ENCODE results near the gene EVI2B.
"Not testable (repeated sequence)": the region's sequence is repeated elsewhere in the genome, so short reads cannot be mapped to it uniquely, and the experiment has no call there.

The EVI2B gene, protein sequence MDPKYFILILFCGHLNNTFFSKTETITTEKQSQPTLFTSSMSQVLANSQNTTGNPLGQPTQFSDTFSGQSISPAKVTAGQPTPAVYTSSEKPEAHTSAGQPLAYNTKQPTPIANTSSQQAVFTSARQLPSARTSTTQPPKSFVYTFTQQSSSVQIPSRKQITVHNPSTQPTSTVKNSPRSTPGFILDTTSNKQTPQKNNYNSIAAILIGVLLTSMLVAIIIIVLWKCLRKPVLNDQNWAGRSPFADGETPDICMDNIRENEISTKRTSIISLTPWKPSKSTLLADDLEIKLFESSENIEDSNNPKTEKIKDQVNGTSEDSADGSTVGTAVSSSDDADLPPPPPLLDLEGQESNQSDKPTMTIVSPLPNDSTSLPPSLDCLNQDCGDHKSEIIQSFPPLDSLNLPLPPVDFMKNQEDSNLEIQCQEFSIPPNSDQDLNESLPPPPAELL

DNA sequence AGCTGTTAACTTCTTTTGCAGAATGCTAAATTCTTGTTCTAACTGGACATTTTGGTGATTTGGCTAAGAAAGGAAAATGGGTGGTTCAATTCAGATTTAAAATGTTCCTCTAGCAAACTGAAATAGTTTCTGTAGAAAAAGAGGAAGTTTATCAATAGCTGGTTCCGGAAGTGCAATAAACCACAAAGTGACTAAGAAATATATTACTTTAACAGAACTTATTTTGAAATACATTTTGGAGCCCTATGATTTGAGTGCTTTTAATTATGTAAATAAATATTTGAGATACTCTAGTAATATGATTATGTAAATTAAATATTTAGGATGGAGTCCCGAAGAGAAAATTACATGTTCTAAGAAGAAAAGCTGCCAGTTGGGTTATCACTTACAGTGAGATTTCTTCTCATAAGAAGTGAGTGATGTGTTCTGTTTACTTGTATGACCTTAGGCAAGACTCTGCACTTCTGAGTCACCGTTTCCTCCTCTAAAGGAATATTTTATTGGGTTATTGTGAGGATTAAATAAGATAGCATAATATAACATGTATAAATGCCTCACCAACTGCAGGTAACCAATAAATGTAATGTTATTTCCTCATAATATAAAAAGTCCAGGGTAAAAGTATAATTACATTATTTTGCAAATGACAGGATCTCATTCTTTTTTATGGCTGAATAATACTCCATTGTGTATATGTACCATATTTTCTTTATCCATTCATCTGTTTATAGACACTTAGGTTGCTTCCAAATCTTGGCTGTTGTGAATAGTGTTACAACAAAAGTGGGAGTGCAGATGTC lies at the start of gene EVI2B:
Gene EVI2B (minus strand): TSS at position 73 of the 800 bp plus-strand sequence. CDS start 8,445 bp downstream, outside the sequence.
- DNase-seq (ENCODE audit: low read depth, low spot score) = no peak

DNA sequence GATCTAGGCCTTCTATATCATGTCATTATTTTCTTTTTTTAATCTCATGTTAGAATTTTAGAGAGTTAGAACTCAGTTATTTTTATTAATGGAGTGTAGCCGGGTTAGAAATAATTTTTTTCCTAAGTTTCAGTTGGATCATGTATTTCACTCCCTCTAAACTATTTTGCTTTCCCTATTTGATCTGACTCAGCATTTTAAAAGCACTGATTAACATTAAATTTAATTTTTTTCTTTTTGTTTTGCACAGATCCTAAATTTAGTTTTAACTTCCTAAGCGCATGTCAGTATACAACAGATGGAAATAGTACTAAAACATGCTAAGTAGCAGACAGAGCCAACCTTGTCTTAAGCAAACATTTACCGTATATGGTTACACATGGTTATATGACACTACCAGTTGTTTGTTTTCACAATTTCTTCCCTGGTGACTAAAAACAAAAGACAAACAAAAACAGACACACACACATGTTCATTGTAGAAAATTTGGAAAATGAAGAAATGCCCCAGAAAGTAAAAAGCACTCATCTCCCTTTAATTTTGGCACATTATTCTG lies 44.1 kb upstream of the EVI2B start:
- DNase-seq (ENCODE audit: low read depth, low spot score) = no peak

DNA sequence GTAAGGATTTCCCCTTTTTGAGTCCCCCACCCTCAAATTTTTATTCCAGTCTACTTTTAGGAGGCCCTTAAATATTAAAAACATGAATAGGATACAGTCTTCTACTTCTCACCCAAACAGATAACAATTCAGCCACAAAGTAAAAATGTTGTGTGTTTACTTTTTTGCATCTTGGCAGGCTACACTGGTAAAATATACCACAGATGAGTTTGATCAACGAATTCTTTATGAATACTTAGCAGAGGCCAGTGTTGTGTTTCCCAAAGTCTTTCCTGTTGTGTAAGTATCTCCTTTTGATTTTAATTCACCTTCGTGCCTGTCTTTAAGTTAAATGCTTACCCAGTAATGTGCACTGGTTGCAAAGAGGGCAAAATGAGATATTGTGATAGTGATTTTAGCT lies 43.2 kb upstream of the EVI2B start:
- DNase-seq (ENCODE audit: low read depth, low spot score) = no peak

DNA sequence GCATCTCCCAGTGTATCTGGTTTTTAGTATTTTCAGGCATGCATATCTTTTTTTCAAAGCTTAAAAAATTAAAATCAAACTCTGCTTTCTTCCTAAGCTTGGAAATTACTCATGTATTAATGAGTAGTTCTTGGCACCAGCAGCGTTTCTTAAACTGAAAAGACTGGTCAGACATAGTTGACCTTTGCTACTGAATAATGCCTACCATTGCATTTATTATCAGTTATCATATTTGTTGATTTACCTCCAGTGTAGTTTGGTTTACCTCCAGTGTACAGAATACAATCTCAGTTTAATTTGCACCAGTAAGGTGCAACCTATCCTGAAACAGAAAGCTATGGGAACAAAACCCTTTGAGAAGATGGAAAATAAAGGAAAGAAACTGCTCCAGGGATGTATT lies 42.1 kb upstream of the EVI2B start:
- DNase-seq (ENCODE audit: low read depth, low spot score) = no peak

DNA sequence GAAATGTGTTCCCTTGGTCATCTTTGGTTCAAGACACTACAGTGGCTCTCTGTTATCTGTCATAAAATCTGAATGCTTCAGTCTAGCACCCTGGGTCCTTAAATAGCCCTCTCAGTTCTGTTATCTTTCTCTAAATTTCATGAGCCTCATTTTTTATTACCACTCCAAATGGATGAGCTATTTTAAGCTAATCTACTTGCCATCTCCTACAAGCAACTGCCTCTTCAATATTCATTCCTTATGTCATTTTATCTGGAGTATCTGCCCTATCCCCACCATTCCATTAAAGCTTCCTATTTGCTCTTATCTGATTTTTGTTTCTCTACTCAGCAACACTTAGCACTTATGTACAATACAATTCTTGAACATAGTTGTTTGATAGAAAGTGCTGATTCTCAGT lies 35.6 kb upstream of the EVI2B start:
- no peak for DNase-seq (ENCODE audit: low read depth, low spot score)

DNA sequence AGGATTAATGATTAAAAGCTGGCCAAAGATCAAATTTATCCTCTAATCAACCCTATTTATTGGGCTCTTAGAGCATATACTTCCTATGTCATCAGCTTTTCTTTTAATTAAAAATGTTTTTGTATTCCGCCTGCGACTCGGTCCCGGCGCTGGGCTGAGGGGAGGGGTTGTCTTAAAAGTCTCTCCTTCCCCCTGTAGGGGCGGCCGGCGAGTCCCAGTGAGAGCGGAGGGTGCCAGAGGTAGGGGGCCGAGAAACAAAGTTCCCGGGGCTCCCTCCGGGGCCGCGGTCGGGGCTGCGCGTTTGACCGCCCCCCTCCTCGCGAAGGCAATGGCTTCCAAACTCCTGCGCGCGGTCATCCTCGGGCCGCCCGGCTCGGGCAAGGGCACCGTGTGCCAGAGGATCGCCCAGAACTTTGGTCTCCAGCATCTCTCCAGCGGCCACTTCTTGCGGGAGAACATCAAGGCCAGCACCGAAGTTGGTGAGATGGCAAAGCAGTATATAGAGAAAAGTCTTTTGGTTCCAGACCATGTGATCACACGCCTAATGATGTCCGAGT lies 31.4 kb upstream of the EVI2B start:
- DNase-seq (ENCODE audit: low read depth, low spot score) = not testable (repeated sequence)

DNA sequence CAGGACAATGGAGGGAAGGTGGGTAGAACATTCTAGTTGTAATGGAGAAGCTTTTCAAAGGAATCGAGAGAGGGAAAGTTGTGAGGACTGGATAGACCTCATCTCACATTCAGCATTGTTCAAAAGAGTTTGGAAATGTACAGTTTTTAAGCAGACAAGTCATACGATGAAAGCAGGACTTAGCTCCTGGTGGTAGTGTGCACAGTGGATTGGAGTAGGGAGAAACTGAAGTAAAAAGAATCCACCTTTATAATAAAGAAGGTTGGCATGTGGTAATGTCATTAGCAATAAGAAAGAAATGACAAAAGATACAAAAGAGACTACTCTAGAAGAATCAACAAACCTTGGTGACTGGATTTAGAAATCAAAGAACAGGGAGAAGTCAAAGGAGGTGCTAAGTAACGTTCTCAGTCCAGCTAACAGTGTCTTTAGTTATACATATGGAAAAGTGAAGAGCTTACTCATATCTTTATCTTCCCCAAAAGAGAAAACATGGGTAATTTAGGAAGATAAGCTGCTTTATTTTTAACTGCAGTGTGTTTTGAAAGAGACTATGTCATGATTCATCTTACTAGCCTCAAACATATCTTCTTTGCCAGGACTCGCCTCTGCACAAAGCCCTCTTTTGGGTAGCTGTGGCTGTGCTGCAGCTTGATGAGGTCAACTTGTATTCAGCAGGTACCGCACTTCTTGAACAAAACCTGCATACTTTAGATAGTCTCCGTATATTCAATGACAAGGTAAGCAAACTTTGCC lies 26.2 kb upstream of the EVI2B start:
- DNase-seq (ENCODE audit: low read depth, low spot score) = peak; percentile 72

DNA sequence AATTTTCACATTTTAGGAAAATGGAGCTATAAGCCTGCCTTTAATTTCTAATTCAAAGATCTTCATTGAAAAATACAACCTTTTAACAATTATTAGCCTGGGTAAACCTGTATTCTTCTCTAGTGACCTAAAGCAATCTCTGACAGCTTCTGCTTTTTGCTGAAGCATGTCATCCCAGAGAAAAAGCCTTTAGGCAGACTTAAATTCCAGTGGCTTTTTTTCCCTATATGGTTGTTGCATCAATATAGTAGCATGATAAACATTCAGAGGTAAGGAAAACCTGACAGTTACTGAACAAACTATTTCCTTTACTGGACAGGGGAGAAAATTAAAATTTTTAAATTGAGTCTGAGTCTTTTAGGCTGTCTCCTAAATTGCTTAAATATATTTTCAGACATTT lies 15.4 kb upstream of the EVI2B start:
- DNase-seq (ENCODE audit: low read depth, low spot score) = no peak

DNA sequence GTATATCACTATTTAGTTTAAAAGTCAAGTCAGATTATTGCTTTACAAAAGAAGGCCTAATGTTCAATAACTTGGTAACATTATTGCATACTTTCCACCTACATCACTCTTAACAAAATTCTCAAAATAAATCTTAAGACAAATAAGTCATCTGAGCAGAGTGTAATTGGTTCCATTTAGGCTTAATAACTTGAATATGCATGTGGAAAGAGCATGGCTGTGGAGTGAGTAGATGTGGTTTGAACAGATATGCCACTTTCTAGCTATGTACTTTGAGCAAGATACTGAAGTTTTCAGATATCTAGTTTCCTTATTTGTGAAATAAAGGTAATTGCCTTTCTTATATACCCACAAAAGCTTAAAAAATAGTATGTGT lies 14.3 kb upstream of the EVI2B start:
- peak; percentile 62 for DNase-seq (ENCODE audit: low read depth, low spot score)

DNA sequence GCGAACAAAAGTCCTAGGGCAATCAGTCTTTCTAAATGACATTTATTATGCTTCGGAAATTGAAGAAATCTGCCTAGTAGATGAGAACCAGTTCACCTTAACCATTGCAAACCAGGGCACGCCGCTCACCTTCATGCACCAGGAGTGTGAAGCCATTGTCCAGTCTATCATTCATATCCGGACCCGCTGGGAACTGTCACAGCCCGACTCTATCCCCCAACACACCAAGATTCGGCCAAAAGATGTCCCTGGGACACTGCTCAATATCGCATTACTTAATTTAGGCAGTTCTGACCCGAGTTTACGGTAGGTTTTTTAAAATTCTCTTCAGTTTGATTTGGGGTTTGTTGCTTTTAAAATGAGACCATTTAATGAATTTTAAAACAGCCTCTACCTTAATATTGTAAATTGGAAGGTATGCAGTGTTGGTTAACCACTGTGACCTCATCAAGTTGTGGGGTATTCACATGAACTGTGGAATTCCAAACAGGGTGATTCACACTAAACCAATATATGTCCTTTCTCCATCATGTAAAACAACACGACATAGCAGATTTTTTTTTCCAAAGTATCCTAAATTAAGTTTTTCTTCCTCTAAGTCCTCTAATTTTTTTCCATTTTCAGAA lies 13.8 kb upstream of the EVI2B start:
- peak; percentile 94 for DNase-seq (ENCODE audit: low read depth, low spot score)

DNA sequence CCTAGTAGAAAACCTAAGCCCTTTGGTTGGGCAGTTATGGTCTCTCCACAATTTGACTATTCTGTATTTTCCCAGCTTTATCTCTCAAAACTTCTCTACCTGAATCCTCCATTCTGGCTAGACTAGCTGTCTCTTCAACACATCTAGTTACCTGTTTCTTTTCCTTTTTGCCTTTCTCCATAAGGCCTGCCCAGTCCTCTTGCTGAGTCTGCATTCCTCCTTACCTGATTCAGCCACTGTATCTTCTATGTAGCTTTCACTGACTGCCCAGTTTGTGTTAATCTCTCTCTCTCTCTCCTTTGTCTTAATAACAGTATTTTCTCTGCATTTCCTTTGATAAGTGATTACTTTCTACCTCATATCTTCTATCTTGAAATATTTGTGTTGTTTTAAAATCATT lies 9.7 kb upstream of the EVI2B start:
- no peak for DNase-seq (ENCODE audit: low read depth, low spot score)

DNA sequence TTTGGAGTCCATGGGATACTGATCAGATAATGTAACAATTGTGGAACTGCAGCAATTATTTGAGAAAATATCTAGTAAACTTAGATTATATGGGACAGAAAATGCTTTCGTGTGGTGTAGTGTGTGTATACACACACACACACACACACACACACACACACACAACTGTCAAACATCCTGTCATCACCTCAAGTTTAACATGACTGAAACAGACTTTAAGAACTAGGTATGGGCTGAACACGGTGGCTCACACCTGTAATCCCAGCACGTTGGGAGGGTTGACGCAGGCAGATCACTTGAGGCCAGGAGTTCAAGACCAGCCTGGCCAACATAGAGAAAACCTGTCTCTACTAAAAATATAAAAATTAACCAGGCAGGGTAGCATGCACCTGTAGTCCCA lies 8.1 kb upstream of the EVI2B start:
- DNase-seq (ENCODE audit: low read depth, low spot score) = no peak

DNA sequence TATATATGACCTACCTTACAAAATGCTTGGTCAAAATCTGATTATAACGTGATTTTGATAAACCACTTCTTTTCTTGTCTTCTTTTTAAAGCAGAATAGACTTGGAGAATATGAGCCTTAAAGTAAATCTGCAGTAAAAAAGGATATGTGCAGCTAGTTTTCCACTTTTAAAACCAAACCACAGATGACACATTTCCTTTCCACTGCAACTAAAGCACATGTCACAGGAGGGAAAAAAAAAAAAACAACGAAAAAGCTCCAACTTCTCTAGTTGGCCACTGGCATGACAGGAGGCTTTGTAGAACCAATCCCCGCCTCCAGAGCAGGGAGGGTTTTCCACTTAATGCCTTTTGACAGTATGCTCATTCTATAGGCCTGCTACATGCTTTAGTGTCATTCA lies 7.6 kb upstream of the EVI2B start, which contains the start of gene EVI2A:
Gene EVI2A (minus strand): TSS at position 142 of the 400 bp plus-strand sequence. CDS start 2,609 bp downstream, outside the sequence.
- peak; percentile 76 for DNase-seq (ENCODE audit: low read depth, low spot score)

DNA sequence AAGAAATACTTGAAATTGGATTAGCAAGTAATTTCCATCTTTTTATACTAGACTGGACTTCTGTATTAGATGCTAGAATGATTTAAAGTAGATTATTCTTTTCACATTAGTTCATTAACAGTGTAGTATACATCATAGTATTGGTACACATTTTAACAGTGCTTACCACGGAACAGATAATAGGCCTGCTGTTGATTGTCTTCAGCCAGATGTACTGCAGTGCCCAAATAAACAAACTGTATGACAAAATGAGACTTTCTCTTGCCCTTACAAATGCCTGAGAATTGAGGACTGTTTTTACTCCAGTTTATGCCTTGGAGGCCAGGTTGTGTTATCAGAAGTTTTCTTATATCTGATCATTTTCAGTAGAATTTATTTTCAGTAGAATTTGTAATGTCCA lies 6.9 kb upstream of the EVI2B start:
- no peak for DNase-seq (ENCODE audit: low read depth, low spot score)

DNA sequence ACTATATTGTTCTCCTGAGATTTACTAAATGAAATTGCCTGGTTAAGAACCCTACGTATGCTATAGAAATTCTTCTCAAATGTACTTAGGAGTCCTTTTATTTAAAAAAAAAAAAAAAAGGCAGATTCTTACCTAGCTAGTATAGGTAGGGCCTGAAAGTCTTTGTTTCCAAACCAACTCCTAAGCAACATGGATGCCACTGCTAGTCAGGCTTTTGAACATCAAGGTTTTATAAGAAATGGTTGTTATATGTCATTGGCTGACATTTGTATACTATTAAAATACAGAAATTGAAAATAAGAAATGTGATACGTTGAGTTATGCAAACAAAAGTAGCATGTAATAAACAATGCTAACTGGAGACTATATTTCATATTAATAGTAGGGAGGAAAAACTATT lies 6.4 kb upstream of the EVI2B start:
- no peak for DNase-seq (ENCODE audit: low read depth, low spot score)

DNA sequence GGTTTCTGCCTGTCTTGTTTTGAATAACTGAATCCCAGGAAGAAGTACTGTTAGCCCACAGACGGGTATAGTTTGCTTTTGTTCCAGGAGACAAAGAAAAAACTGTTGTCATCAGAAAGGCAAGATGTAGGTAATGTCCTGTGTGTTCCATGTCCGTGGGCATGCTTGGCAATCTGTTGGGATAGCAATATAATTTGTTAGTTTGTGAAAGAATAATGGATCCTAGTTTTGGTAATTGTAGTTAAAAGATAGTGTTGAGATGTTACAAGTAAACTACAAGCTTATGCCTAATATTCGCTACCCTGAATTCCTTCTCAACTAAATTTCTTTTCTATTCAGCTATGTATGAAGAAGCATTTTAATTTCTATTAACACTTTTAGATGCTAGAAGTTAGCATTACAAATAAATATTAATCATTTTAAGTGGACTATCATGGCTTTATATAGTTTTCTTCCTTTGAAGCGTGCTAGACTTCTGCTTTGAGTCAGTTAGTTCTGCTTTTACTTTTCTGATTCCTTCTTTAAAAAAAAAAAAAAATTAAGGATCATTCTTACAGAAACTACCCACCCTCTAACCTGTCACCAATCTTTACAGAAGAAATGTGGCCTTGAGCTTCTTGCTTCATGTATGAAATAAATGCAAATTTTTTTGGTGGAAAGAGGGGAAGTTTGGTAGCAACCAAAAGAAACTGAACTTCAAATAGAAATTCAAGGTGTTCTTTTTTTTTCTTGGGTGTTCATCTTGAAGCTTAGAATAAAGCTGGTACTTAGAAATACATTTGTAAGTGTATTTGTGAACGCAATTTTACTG lies 5.2 kb upstream of the EVI2B start:
- DNase-seq (ENCODE audit: low read depth, low spot score) = no peak

DNA sequence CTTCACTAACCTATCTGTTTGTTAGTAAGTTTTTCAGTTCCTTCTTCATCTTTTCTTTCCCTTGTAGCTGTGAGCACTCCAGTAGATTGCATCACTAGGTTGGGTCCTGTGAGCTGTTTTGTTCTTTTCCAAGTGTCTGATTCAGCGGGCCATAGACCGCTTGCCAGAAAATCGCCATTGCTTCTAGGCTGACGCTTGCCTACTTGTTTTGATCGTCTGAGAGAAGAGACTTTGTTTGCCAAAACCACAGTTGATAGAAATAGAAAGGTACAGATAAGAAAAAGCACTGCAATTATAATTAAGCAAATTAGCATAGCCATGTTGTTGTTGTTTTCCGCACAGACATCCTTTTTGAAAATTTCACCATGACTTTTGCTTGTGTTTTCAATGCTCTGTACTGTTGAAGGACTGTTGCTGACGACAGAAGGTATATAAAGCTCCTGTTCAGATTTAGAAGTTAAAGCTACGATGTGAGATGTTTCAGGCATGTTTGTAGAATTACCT lies 4.5 kb upstream of the EVI2B start:
- peak; percentile 94 for DNase-seq (ENCODE audit: low read depth, low spot score)

DNA sequence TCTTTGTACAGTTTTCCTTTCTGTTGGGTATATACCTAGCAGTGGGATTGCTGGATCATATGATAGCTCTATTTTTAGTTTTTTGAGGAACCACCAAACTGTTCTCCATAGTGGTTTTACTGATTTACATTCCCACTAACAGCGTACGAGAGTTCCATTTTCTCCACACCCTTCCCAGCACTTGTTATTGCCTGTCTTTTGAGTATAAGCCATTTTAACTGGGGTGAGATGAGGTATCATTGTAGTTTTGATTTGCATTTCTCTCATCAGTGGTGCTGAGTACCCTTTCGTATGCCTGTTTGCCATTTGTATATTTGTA lies 887 bp upstream of the EVI2B start:
- DNase-seq (ENCODE audit: low read depth, low spot score) = no peak

DNA sequence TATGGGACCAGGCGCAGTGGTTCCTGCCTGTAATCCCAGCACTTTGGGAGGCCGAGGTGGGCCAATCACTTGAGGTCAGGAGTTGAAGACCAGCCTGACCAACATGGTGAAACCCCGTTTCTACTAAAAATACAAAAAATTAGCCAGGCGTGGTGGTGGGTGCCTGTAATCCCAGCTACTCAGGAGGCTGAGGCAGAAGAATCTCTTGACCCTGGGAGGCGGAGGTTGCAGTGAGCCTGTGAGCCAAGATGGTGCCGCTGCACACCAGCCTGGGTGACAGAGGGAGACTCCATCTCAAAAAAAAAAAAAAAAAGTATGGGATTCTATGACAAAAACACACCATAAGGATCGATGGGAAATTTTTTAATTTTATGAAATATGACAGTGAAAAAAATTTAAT lies 1.6 kb downstream of the EVI2B start:
- not testable (repeated sequence) for DNase-seq (ENCODE audit: low read depth, low spot score)

DNA sequence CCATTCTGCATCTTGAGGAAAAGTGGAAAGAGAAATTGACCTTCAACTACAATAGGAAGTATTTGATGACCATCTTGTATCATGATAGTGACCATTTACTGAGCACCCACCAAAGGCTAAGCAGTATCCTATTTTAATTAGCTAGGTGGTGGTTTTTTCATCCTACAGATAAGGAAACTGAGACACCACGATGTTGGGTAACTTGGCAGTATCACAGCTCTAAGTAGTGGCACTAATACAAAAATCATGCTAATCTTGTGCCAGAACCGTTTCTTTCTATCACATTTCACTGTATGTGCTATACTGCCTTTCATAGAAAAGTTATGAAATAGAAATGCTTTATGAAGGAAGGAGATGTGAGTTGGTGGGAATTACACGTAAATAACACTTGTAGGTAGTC lies 2.3 kb downstream of the EVI2B start:
- no peak for DNase-seq (ENCODE audit: low read depth, low spot score)
